Neural cell (in vitro differentiated cells): Measurements from ENCODE around the gene CAMKMT. TPM values are rescaled to one million over a fixed set of nuclear protein-coding genes. Genes with fewer than 3 reads are reported as not detected.

Source experiments
- H2AFZ ChIP-seq: fragments of 200-600, 300-800 bp; sonication (generic), shearing (Covaris generic); 2 replicates; pipeline ENCODE4 v1.6.0; 2014; ENCODE audit warnings: low read depth, mild to moderate bottlenecking, antibody characterized with exemption, low read length, moderate library complexity
- H3F3A ChIP-seq: fragments of 200-600 bp; shearing (Covaris generic); 2 replicates; pipeline ENCODE4 v1.6.1; 2016; ENCODE audit warnings: mild to moderate bottlenecking, moderate library complexity, mixed read lengths, antibody characterized with exemption, low read length; ENCODE audit not compliant: insufficient read depth, poor library complexity, severe bottlenecking
- H3K27ac ChIP-seq: fragments of 200-600, 300-800 bp; sonication (generic), shearing (Covaris generic); 2 replicates; pipeline ENCODE4 v1.5.1; 2014; ENCODE audit warnings: mild to moderate bottlenecking, low read length, moderate library complexity
- H3K27me3 ChIP-seq: fragments of 300-800, 200-600 bp; sonication (generic), shearing (Covaris generic); 2 replicates; pipeline ENCODE4 v1.6.0; 2014; ENCODE audit warnings: mild to moderate bottlenecking, low read depth, low read length, moderate library complexity; ENCODE audit not compliant: insufficient read depth
- H3K36me3 ChIP-seq: fragments of 300-800, 200-600 bp; sonication (generic), shearing (Covaris generic); 2 replicates; pipeline ENCODE4 v1.5.1; 2014; ENCODE audit warnings: mild to moderate bottlenecking, antibody characterized with exemption, low read length, moderate library complexity; ENCODE audit not compliant: insufficient read depth
- H3K4me2 ChIP-seq: fragments of 300-800, 200-600 bp; sonication (generic), shearing (Covaris generic); 2 replicates; pipeline ENCODE4 v1.6.0; 2014; ENCODE audit warnings: mild to moderate bottlenecking, low read length
- H3K4me3 ChIP-seq: fragments of 300-800, 200-600 bp; sonication (generic), shearing (Covaris generic); 2 replicates; pipeline ENCODE4 v1.5.1; 2014; ENCODE audit warnings: mild to moderate bottlenecking, low read length, moderate library complexity
- H3K79me2 ChIP-seq: fragments of 200-600 bp; shearing (Covaris generic); replicated peaks from 2 replicates; pipeline ENCODE4 v1.6.0; 2014; ENCODE audit warnings: mild to moderate bottlenecking, low read length, moderate library complexity; ENCODE audit not compliant: insufficient read depth
- H3K9ac ChIP-seq: fragments of 300-800, 200-600 bp; sonication (generic), shearing (Covaris generic); 2 replicates; pipeline ENCODE4 v1.6.1; 2016; ENCODE audit warnings: mild to moderate bottlenecking, low read length, mixed read lengths
- H3K9me2 ChIP-seq: fragments of 200-600 bp; shearing (Covaris generic); 2 replicates; pipeline ENCODE4 v1.6.1; 2016; ENCODE audit warnings: mild to moderate bottlenecking, low read length, mixed read lengths; ENCODE audit not compliant: insufficient read depth
- H3K9me3 ChIP-seq: fragments of 200-600, 300-800 bp; sonication (generic), shearing (Covaris generic); 2 replicates; pipeline ENCODE4 v1.6.1; 2016; ENCODE audit warnings: mild to moderate bottlenecking, mixed run types, low read length, moderate library complexity, mixed read lengths
- H4K20me1 ChIP-seq: fragments of 200-600 bp; shearing (Covaris generic); 2 replicates; pipeline ENCODE4 v1.6.1; 2016; ENCODE audit warnings: mild to moderate bottlenecking, mixed run types; ENCODE audit not compliant: insufficient read depth
- EP300 ChIP-seq: fragments of 450-650 bp; conservative IDR thresholded peaks from 2 replicates; pipeline ENCODE4 v1.6.1; 2014; ENCODE audit warnings: antibody characterized with exemption, mild to moderate bottlenecking, moderate library complexity; ENCODE audit not compliant: poor library complexity, severe bottlenecking
- EZH2 ChIP-seq: fragments of 200-600, 300-800 bp; shearing (Covaris generic), sonication (generic); IDR thresholded peaks from 2 replicates; pipeline ENCODE4 v1.6.1; 2014; ENCODE audit warnings: antibody characterized with exemption, low read length, borderline replicate concordance, mild to moderate bottlenecking; ENCODE audit not compliant: insufficient read depth, poor library complexity, severe bottlenecking
- MXI1 ChIP-seq: fragments of 450-650 bp; conservative IDR thresholded peaks from 2 replicates; pipeline ENCODE4 v1.6.1; 2014; ENCODE audit warnings: antibody characterized with exemption, mild to moderate bottlenecking; ENCODE audit not compliant: poor library complexity, severe bottlenecking
- POLR2AphosphoS5 ChIP-seq: IDR thresholded peaks from 2 replicates; pipeline ENCODE4 v1.6.1; 2012
- RAD21 ChIP-seq: fragments of 450-650 bp; conservative IDR thresholded peaks from 2 replicates; pipeline ENCODE4 v1.6.1; 2014; ENCODE audit warnings: antibody characterized with exemption, mild to moderate bottlenecking, moderate library complexity
- REST ChIP-seq: IDR thresholded peaks from 2 replicates; pipeline ENCODE4 v1.6.1; 2012; ENCODE audit warnings: borderline replicate concordance
- SMC3 ChIP-seq: fragments of 450-650 bp; conservative IDR thresholded peaks from 2 replicates; pipeline ENCODE4 v1.6.1; 2014; ENCODE audit warnings: antibody characterized with exemption, mild to moderate bottlenecking, moderate library complexity; ENCODE audit not compliant: poor library complexity
- TAF1 ChIP-seq: IDR thresholded peaks from 2 replicates; pipeline ENCODE4 v1.6.1; 2012; ENCODE audit warnings: low read depth
- polyA plus RNA-seq: library from polyadenylated mRNA; depleted of rRNA; stranded (reverse); fragments of >200 nt; gene quantifications from 2 replicates; pipeline ENCODE4 v1.2.3, GENCODE V29; 2014
- TF ChIP-seq, protein P1 (sequence below): fragments of 450-650 bp; IDR thresholded peaks from 2 replicates; pipeline ENCODE4 v1.5.1; 2014; ENCODE audit warnings: antibody characterized with exemption, mild to moderate bottlenecking, moderate library complexity; ENCODE audit not compliant: poor library complexity, severe bottlenecking

CAMKMT gene
- polyA plus RNA-seq, 1 donor from 2014 or later = 5.1 TPM

GRCh38 chr2:44736270-44736942 lies 374.7 kb downstream of the CAMKMT start:
- no peak overlapping the region for H3K4me2 ChIP-seq
- TF ChIP-seq TAF1 = no peak
- TF ChIP-seq MXI1 = no peak
- no peak for TF ChIP-seq REST
- TF ChIP-seq RAD21 = no peak
- TF ChIP-seq SMC3 = no peak
- TF ChIP-seq EZH2 = no peak
- no peak for TF ChIP-seq POLR2AphosphoS5
- H3K27me3 ChIP-seq = no peaks in the 10 kb centered on the region
- no peak overlapping the region for H3K9ac ChIP-seq
- peaks cover 5% of the 10 kb centered on the region for H3K9me3 ChIP-seq
- no peaks in the 10 kb centered on the region for H3K9me2 ChIP-seq
- no peaks in the 10 kb centered on the region for H3K79me2 ChIP-seq
- no peaks in the 10 kb centered on the region for H3F3A ChIP-seq
- H4K20me1 ChIP-seq = no peaks in the 10 kb centered on the region
- H2AFZ ChIP-seq = no peak overlapping the region
- no peak overlapping the region for H3K27ac ChIP-seq
- no peak overlapping the region for H3K4me3 ChIP-seq
- no peaks in the 10 kb centered on the region for H3K36me3 ChIP-seq

GRCh38 chr2:44740678-44741077 lies 378.9 kb downstream of the CAMKMT start:
- no peak overlapping the region for H2AFZ ChIP-seq
- TF ChIP-seq TAF1 = no peak
- TF ChIP-seq RAD21 = no peak
- TF ChIP-seq, protein P1, sequence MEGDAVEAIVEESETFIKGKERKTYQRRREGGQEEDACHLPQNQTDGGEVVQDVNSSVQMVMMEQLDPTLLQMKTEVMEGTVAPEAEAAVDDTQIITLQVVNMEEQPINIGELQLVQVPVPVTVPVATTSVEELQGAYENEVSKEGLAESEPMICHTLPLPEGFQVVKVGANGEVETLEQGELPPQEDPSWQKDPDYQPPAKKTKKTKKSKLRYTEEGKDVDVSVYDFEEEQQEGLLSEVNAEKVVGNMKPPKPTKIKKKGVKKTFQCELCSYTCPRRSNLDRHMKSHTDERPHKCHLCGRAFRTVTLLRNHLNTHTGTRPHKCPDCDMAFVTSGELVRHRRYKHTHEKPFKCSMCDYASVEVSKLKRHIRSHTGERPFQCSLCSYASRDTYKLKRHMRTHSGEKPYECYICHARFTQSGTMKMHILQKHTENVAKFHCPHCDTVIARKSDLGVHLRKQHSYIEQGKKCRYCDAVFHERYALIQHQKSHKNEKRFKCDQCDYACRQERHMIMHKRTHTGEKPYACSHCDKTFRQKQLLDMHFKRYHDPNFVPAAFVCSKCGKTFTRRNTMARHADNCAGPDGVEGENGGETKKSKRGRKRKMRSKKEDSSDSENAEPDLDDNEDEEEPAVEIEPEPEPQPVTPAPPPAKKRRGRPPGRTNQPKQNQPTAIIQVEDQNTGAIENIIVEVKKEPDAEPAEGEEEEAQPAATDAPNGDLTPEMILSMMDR = no peak
- TF ChIP-seq EZH2 = no peak
- TF ChIP-seq SMC3 = no peak
- no peak for TF ChIP-seq MXI1
- no peak for TF ChIP-seq POLR2AphosphoS5
- TF ChIP-seq REST = no peak
- no peak for TF ChIP-seq EP300
- H3K4me3 ChIP-seq = no peak overlapping the region
- H3K4me2 ChIP-seq = no peak overlapping the region
- H3F3A ChIP-seq = no peaks in the 10 kb centered on the region
- H3K9me3 ChIP-seq = no peaks in the 10 kb centered on the region
- no peaks in the 10 kb centered on the region for H3K27me3 ChIP-seq
- H3K27ac ChIP-seq = no peak overlapping the region
- no peak overlapping the region for H3K9ac ChIP-seq
- no peaks in the 10 kb centered on the region for H3K79me2 ChIP-seq
- no peaks in the 10 kb centered on the region for H4K20me1 ChIP-seq
- H3K36me3 ChIP-seq = no peaks in the 10 kb centered on the region
- H3K9me2 ChIP-seq = no peaks in the 10 kb centered on the region
